HepG2 (cell line): ENCODE measurements around the gene ANAPC5. TPM values are rescaled to one million over a fixed set of nuclear protein-coding genes. Genes with fewer than 3 reads are reported as not detected.

Source experiments
- AHDC1 ChIP-seq: sonication (generic); formaldehyde crosslinking; IDR thresholded peaks from 2 replicates; pipeline ENCODE4 v1.5.1; 2020; ENCODE audit warnings: mild to moderate bottlenecking, missing genetic modification reagents, borderline replicate concordance
- ATF6 ChIP-seq: sonication (generic); formaldehyde crosslinking; conservative IDR thresholded peaks from 2 replicates; pipeline ENCODE4 v1.4.0; 2020; ENCODE audit warnings: missing genetic modification reagents
- GMEB2 ChIP-seq: IDR thresholded peaks from 2 replicates; pipeline ENCODE4 v1.6.1; 2016; ENCODE audit warnings: missing biosample characterization, missing genetic modification reagents, low read depth
- HDAC1 ChIP-seq: sonication (generic); formaldehyde crosslinking; IDR thresholded peaks from 2 replicates; pipeline ENCODE4 v1.5.1; 2020; ENCODE audit warnings: mild to moderate bottlenecking, missing genetic modification reagents
- HDAC2 ChIP-seq: sonication (generic); formaldehyde crosslinking; IDR thresholded peaks from 2 replicates; pipeline ENCODE4 v1.4.0; 2020; ENCODE audit warnings: missing genetic modification reagents
- KDM6A ChIP-seq: IDR thresholded peaks from 2 replicates; pipeline ENCODE4 v1.6.1; 2016; ENCODE audit warnings: low read depth
- KMT2B ChIP-seq: IDR thresholded peaks from 2 replicates; pipeline ENCODE4 v1.6.1; 2016; ENCODE audit warnings: missing genetic modification reagents, missing compliant biosample characterization
- MATR3 ChIP-seq: sonication (generic); formaldehyde crosslinking; IDR thresholded peaks from 2 replicates; pipeline ENCODE4 v1.4.0; 2020; ENCODE audit warnings: missing genetic modification reagents
- MIXL1 ChIP-seq: IDR thresholded peaks from 2 replicates; pipeline ENCODE4 v1.6.1; 2016
- NFATC3 ChIP-seq: sonication (generic); formaldehyde crosslinking; IDR thresholded peaks from 2 replicates; pipeline ENCODE4 v1.5.1; 2020; ENCODE audit warnings: mild to moderate bottlenecking, missing genetic modification reagents
- NFIB ChIP-seq: sonication (generic); formaldehyde crosslinking; IDR thresholded peaks from 2 replicates; pipeline ENCODE4 v1.9.0; 2021; ENCODE audit warnings: missing genetic modification reagents, mild to moderate bottlenecking, borderline replicate concordance
- NFYC ChIP-seq: IDR thresholded peaks from 2 replicates; pipeline ENCODE4 v1.6.1; 2016; ENCODE audit warnings: missing genetic modification reagents, missing compliant biosample characterization
- REXO4 ChIP-seq: sonication (generic); formaldehyde crosslinking; IDR thresholded peaks from 2 replicates; pipeline ENCODE4 v1.8.0; 2022; ENCODE audit warnings: missing genetic modification reagents, mild to moderate bottlenecking, borderline replicate concordance
- SP2 ChIP-seq: sonication (generic); formaldehyde crosslinking; IDR thresholded peaks from 2 replicates; pipeline ENCODE4 v1.5.1; 2020; ENCODE audit warnings: mild to moderate bottlenecking, missing genetic modification reagents
- ZBTB37 ChIP-seq: sonication (generic); formaldehyde crosslinking; IDR thresholded peaks from 2 replicates; pipeline ENCODE4 v1.4.0; 2020; ENCODE audit warnings: mild to moderate bottlenecking, missing genetic modification reagents
- ZNF773 ChIP-seq: sonication (generic); formaldehyde crosslinking; IDR thresholded peaks from 2 replicates; pipeline ENCODE4 v1.4.0; 2020; ENCODE audit warnings: missing genetic modification reagents, borderline replicate concordance
- ZSCAN9 ChIP-seq: IDR thresholded peaks from 2 replicates; pipeline ENCODE4 v1.6.1; 2016; ENCODE audit warnings: borderline replicate concordance
- polyA plus RNA-seq, 8 experiments: library from polyadenylated mRNA; depleted of rRNA in 3 of 8; stranded (reverse) in 7 of 8; unstranded in 1 of 8; fragments of >200 nt; fragmentation: Illumina TruSeq in 4 of 8; extraction: Trizol in 4 of 8; gene quantifications; 2 replicates each; pipeline versions ENCODE4 v1.2.1 to v1.2.3, GENCODE V29; 2011 to 2016; ENCODE audit warnings: low read depth in 4 of 8, missing spikeins in 1 of 8, mixed read lengths in 1 of 8; ENCODE audit not compliant: insufficient read depth in 1 of 8
- total RNA-seq, 5 experiments: library from RNA; depleted of rRNA; stranded (reverse); fragments of >200 nt; fragmentation: Illumina TruSeq; extraction: Trizol; gene quantifications; 2 replicates each; pipeline ENCODE4 v1.2.3, GENCODE V29; 2016; ENCODE audit warnings: low read depth in 1 of 5
- TF ChIP-seq, protein P1 (sequence below): sonication (generic); formaldehyde crosslinking; IDR thresholded peaks from 2 replicates; pipeline ENCODE4 v1.9.0; 2021; ENCODE audit warnings: missing genetic modification reagents, mild to moderate bottlenecking, borderline replicate concordance

The ANAPC5 gene
- total and polyA plus RNA-seq, 2 of the 13 experiments (the other 11 are each of a cell fraction or from before 2014, with no cell fraction given) = 146 to 161 TPM

DNA sequence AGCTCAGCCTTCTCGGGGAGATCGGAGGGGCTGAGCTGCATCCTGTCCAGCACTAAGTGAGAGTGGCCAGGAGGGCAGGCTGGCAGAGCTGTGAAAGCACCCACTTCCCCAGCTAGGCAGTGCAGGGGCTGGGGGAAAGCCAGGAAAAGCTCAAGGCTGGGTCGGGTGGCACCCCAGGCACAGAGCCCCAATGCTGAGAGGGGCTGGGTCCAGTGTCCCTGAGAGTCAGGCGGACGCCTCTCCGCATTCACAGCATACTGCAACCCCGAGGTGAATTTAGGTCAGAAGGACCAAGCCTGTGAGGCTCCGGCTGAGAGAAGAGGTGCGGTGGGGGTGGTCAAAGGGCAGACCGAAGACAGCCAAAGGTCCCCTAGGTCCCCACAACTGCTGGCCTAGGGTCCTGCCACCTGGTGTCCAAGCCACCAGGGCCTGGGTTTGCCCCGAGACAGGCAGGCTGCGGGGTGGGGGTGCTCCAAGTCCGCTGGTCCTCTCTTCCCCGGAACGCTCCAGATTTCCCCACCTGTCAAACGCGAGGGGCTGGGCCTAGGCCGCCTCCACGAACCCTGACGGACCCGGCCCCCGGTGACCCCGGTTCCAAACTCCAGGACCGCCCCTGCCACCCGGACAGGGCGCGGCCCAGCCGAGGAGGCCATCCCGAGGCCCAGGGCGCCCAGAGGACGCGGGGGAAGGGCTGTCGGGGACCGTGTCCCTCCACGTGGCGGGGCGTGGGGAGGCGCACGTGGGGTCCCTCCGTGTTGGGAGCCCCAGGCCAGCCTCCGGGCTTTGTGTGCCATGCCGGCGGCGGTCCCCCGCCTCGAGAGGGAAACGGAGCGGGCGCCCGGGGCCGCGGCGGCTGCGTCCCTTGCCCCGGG lies 56.2 kb downstream of the ANAPC5 start (continued):
- no peak for TF ChIP-seq AHDC1 (CRISPR knock-in tag)
- no peak for TF ChIP-seq NFIB (CRISPR knock-in tag)
- TF ChIP-seq MATR3 (CRISPR knock-in tag) = no peak
- TF ChIP-seq ATF6 (CRISPR knock-in tag) = no peak
- no peak for TF ChIP-seq ZNF773 (CRISPR knock-in tag)
- no peak for TF ChIP-seq HDAC2
- TF ChIP-seq NFATC3 (CRISPR knock-in tag) = no peak
- no peak for TF ChIP-seq SP2 (CRISPR knock-in tag)
- no peak for TF ChIP-seq MIXL1 (CRISPR knock-in tag)
- peak; percentile 40 for TF ChIP-seq HDAC1 (CRISPR knock-in tag)
- TF ChIP-seq ZSCAN9 (CRISPR knock-in tag) = no peak
- TF ChIP-seq KDM6A (CRISPR knock-in tag) = no peak
- TF ChIP-seq REXO4 = peak; percentile 71; the same call in 1 of the 2 replicates
- TF ChIP-seq ZBTB37 (CRISPR knock-in tag) = no peak
- TF ChIP-seq, protein P1, sequence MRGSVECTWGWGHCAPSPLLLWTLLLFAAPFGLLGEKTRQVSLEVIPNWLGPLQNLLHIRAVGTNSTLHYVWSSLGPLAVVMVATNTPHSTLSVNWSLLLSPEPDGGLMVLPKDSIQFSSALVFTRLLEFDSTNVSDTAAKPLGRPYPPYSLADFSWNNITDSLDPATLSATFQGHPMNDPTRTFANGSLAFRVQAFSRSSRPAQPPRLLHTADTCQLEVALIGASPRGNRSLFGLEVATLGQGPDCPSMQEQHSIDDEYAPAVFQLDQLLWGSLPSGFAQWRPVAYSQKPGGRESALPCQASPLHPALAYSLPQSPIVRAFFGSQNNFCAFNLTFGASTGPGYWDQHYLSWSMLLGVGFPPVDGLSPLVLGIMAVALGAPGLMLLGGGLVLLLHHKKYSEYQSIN (CRISPR knock-in tag) = no peak
- no peak for TF ChIP-seq GMEB2 (CRISPR knock-in tag)
- TF ChIP-seq NFYC (CRISPR knock-in tag) = no peak
- TF ChIP-seq KMT2B = no peak
